HL-60 (cell line): ENCODE results near the gene ATP6V1E1.

Source experiments
- DNase-seq, 2 experiments: peaks; one replicate each; pipeline ENCODE4 v3.0.0-alpha.2; 2010 to 2020; ENCODE audit warnings: low read depth in 1 of 2, low spot score in 1 of 2
- H3K27ac ChIP-seq: fragments of 250-450 bp; sonication (Bioruptor Pico); replicated peaks from 2 replicates; pipeline ENCODE4 v1.5.1; 2020; ENCODE audit warnings: mild to moderate bottlenecking, moderate library complexity
- H3K27me3 ChIP-seq: fragments of 250-450 bp; sonication (Bioruptor Pico); 2 replicates; pipeline ENCODE4 v1.5.1; 2021; ENCODE audit warnings: mild to moderate bottlenecking, moderate library complexity; ENCODE audit not compliant: insufficient read depth, poor library complexity, severe bottlenecking
- H3K4me3 ChIP-seq: replicated peaks from 2 replicates; pipeline ENCODE4 v1.5.1; 2011; ENCODE audit warnings: mild to moderate bottlenecking, control low read depth, low read length; ENCODE audit not compliant: insufficient read depth
- GABPA ChIP-seq: IDR thresholded peaks from 2 replicates; pipeline ENCODE4 v1.6.1; 2012; ENCODE audit warnings: low read depth
- POLR2AphosphoS5 ChIP-seq: IDR thresholded peaks from 2 replicates; pipeline ENCODE4 v1.6.1; 2012; ENCODE audit warnings: low read depth
- SPI1 ChIP-seq: IDR thresholded peaks from 2 replicates; pipeline ENCODE4 v1.6.1; 2012; ENCODE audit warnings: low read depth, mild to moderate bottlenecking, borderline replicate concordance
- TF ChIP-seq, protein P1 (sequence below): IDR thresholded peaks from one replicate; pipeline ENCODE4 v1.5.1; 2011; ENCODE audit warnings: low read length, control low read depth, inconsistent platforms; ENCODE audit not compliant: insufficient read depth
- TF ChIP-seq, protein P2 (sequence below): IDR thresholded peaks from 2 replicates; pipeline ENCODE4 v1.6.1; 2012; ENCODE audit warnings: low read depth; ENCODE audit not compliant: insufficient replicate concordance

Gene ATP6V1E1

DNA sequence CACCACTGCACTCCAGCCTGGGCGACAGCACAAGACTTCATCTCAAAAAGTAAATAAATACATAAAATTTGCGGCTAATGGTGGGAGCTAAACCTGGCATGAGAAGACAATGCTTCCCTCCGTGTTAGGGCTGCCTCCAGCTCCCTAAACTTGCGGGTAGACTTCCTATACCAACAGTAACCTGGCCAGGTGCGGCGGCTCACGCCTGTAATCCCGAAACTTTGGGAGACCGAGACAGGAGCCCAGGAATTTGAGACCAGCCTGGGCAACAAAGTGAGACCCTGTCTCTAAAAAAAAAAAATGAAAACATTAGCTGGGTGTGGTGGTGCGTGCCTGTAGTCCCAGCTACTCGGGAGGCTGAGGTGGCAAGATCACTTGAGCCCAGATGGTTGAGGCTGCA is 39.9 kb downstream of the ATP6V1E1 start:
- no peaks in the 10 kb centered on the region for H3K27me3 ChIP-seq
- H3K4me3 ChIP-seq: no peak overlapping the region
- TF ChIP-seq SPI1: no peak
- no peak for TF ChIP-seq GABPA
- TF ChIP-seq, protein P1, sequence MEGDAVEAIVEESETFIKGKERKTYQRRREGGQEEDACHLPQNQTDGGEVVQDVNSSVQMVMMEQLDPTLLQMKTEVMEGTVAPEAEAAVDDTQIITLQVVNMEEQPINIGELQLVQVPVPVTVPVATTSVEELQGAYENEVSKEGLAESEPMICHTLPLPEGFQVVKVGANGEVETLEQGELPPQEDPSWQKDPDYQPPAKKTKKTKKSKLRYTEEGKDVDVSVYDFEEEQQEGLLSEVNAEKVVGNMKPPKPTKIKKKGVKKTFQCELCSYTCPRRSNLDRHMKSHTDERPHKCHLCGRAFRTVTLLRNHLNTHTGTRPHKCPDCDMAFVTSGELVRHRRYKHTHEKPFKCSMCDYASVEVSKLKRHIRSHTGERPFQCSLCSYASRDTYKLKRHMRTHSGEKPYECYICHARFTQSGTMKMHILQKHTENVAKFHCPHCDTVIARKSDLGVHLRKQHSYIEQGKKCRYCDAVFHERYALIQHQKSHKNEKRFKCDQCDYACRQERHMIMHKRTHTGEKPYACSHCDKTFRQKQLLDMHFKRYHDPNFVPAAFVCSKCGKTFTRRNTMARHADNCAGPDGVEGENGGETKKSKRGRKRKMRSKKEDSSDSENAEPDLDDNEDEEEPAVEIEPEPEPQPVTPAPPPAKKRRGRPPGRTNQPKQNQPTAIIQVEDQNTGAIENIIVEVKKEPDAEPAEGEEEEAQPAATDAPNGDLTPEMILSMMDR: no peak
- TF ChIP-seq, protein P2, sequence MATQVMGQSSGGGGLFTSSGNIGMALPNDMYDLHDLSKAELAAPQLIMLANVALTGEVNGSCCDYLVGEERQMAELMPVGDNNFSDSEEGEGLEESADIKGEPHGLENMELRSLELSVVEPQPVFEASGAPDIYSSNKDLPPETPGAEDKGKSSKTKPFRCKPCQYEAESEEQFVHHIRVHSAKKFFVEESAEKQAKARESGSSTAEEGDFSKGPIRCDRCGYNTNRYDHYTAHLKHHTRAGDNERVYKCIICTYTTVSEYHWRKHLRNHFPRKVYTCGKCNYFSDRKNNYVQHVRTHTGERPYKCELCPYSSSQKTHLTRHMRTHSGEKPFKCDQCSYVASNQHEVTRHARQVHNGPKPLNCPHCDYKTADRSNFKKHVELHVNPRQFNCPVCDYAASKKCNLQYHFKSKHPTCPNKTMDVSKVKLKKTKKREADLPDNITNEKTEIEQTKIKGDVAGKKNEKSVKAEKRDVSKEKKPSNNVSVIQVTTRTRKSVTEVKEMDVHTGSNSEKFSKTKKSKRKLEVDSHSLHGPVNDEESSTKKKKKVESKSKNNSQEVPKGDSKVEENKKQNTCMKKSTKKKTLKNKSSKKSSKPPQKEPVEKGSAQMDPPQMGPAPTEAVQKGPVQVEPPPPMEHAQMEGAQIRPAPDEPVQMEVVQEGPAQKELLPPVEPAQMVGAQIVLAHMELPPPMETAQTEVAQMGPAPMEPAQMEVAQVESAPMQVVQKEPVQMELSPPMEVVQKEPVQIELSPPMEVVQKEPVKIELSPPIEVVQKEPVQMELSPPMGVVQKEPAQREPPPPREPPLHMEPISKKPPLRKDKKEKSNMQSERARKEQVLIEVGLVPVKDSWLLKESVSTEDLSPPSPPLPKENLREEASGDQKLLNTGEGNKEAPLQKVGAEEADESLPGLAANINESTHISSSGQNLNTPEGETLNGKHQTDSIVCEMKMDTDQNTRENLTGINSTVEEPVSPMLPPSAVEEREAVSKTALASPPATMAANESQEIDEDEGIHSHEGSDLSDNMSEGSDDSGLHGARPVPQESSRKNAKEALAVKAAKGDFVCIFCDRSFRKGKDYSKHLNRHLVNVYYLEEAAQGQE: no peak
- no peak for TF ChIP-seq POLR2AphosphoS5
- H3K27ac ChIP-seq: no peak overlapping the region
- no peak for DNase-seq

DNA sequence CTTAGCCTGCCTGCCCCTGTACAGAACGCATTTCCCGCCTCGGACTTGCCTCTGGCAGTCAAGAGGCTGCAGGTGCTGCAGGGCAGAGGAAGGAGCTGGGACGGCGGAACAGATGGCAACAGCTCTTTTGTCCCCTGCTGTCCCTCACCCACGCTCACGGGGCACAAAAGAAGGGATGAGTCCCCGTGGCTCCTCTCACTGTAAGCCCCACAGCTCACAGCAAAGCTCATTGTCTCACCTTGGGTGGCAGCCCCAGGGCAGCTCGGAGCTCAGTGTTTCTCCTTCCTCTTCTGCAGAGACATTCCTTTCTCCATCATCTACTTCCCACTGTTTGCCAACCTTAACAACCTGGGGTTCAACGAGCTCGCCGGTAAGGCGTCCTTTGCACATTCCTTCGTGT is 40.9 kb downstream of the ATP6V1E1 start:
- DNase-seq: no peak
- Histone ChIP-seq H3K27me3 (no peaks in the 10 kb centered on the region), H3K27ac (no peak overlapping the region), H3K4me3 (no peak overlapping the region)
- TF ChIP-seq POLR2AphosphoS5: no peak
- TF ChIP-seq SPI1: no peak
- TF ChIP-seq, protein P1: no peak
- TF ChIP-seq GABPA: no peak
- TF ChIP-seq, protein P2: no peak

DNA sequence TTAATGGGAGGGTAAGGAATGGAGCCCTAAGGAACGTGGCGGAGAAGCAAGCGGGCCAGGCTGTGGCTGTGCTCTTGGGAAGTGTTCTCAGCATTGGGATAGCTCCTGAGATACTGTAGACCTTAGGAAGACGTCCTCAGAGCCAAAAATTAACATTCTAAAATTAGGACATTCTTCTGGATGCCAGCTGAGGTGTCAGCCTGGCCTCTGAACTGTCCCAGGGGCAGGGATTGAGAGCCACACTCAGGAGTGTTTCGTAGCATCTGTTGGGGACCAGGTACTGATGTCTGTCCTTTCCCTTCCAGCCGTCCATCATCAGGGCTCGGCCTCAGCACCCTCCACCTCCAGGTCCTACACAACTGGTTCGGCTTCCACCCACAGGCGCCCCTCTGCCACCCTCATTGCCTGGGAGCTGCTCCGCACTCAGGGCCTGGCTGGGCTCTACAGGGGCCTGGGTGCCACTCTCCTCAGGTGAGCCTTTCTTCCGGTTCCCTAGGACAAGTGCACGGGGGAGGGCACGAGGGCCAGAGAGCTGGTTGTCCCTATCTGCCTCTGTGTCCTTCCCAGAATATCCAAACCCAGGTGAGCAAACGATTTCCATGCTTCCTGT is 41.6 kb downstream of the ATP6V1E1 start:
- Histone ChIP-seq H3K27me3 (no peaks in the 10 kb centered on the region), H3K4me3 (no peak overlapping the region), H3K27ac (no peak overlapping the region)
- no peak for DNase-seq
- no peak for TF ChIP-seq GABPA
- TF ChIP-seq, protein P1: no peak
- TF ChIP-seq, protein P2: no peak
- TF ChIP-seq SPI1: no peak
- no peak for TF ChIP-seq POLR2AphosphoS5
